Endothelial cell of umbilical vein (primary cell): Measurements from ENCODE around the gene EPS8L1.

Experiments used
- EZH2 ChIP-seq: IDR thresholded peaks from 2 replicates; pipeline ENCODE4 v1.6.1; 2012; ENCODE audit warnings: borderline replicate concordance, low read depth, mild to moderate bottlenecking, moderate library complexity, low read length, inconsistent platforms; ENCODE audit not compliant: severe bottlenecking
- FOS ChIP-seq: IDR thresholded peaks from 2 replicates; pipeline ENCODE4 v1.6.1; 2011; ENCODE audit warnings: mild to moderate bottlenecking, low read length, moderate library complexity, borderline replicate concordance; ENCODE audit not compliant: insufficient read depth
- JUN ChIP-seq: IDR thresholded peaks from 2 replicates; pipeline ENCODE4 v1.6.1; 2011; ENCODE audit warnings: borderline replicate concordance, low read depth; ENCODE audit not compliant: insufficient read length, insufficient read depth
- POLR2A ChIP-seq: IDR thresholded peaks from 2 replicates; pipeline ENCODE4 v1.6.1; 2012; ENCODE audit warnings: low read depth, mild to moderate bottlenecking, control low read depth, low read length
- POLR2AphosphoS5 ChIP-seq: IDR thresholded peaks from 2 replicates; pipeline ENCODE4 v1.6.1; 2012; ENCODE audit warnings: low read depth, mild to moderate bottlenecking, control low read depth, low read length, moderate library complexity; ENCODE audit not compliant: insufficient read depth
- TF ChIP-seq, protein P1 (sequence below), 2 donors: IDR thresholded peaks; 1 replicate in 1 of 2; 2 replicates in 1 of 2; pipeline ENCODE4 v1.5.1; 2011; ENCODE audit warnings: low read length in 2 of 2, mild to moderate bottlenecking in 2 of 2, moderate library complexity in 2 of 2, control low read depth in 1 of 2, inconsistent platforms in 1 of 2, low read depth in 1 of 2; ENCODE audit not compliant: insufficient read depth in 1 of 2; ENCODE audit errors: extremely low read depth in 1 of 2

GRCh38 chr19:55027472-55028337, 48.0 kb upstream of the EPS8L1 start:
- TF ChIP-seq, protein P1, sequence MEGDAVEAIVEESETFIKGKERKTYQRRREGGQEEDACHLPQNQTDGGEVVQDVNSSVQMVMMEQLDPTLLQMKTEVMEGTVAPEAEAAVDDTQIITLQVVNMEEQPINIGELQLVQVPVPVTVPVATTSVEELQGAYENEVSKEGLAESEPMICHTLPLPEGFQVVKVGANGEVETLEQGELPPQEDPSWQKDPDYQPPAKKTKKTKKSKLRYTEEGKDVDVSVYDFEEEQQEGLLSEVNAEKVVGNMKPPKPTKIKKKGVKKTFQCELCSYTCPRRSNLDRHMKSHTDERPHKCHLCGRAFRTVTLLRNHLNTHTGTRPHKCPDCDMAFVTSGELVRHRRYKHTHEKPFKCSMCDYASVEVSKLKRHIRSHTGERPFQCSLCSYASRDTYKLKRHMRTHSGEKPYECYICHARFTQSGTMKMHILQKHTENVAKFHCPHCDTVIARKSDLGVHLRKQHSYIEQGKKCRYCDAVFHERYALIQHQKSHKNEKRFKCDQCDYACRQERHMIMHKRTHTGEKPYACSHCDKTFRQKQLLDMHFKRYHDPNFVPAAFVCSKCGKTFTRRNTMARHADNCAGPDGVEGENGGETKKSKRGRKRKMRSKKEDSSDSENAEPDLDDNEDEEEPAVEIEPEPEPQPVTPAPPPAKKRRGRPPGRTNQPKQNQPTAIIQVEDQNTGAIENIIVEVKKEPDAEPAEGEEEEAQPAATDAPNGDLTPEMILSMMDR (IDR thresholded peaks at IDR 0.05; ENCODE audit: extremely low read depth in 1 of 2, insufficient read depth in 1 of 2, low read depth in 1 of 2, low read length in 2 of 2) = no peak
- no peak for TF ChIP-seq JUN
- no peak for TF ChIP-seq EZH2
- no peak for TF ChIP-seq POLR2AphosphoS5
- TF ChIP-seq POLR2A = no peak
- no peak for TF ChIP-seq FOS
